ENCODE results near the gene CDC42BPG.

CDC42BPG gene

GRCh38 chr11:64803158-64803845 is 41.2 kb downstream of the CDC42BPG start, which contains the start of gene MAP4K2:
MAP4K2 (minus strand) TSS chr11:64803214; CDS start chr11:64803149, 65 bp downstream.
- peak; percentile 17 for DNase-seq

DNA sequence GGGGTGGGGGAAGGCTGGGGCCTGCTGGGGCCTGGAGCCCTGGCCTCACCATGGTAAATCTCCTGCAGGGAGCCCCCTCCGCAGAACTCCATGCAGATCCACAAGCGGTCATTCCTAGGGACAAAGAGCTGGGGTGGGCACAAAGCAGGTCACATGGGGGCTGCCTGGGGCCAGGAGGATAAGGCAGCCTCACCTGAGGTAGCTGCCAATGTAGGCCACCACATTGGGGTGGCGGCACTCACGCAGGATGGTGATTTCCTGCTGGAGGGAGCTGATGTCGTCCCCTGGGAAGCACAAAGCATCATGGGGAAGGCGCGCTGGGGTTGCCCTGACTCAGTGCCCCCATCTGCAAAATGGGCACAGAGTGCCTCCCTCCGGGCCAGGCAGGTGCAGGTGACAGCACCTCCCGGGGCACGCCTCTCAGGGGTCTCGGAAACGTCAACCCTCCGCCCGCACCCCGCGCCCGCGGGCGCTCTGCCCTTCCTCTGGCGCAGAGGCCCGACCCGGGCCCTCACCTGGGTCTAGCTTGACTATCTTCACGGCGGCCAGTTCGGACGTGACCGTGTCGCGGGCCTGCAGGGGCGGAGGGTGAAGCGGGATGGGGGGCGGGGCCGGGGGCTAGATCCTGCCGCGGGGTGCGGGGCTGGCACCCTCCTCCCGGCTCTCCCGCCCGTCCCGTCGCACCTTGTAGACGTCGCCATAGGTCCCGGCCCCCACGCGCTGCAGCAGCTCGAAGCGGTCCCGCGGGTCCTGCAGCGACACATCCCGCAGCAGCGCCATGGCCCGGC is 41.9 kb downstream of the CDC42BPG start:
- DNase-seq: no peak

GRCh38 chr11:64801561-64802369 is 42.7 kb downstream of the CDC42BPG start:
- DNase-seq: no peak

GRCh38 chr11:64801158-64801464 is 43.3 kb downstream of the CDC42BPG start:
- no peak for DNase-seq

GRCh38 chr11:64800303-64801157 is 43.9 kb downstream of the CDC42BPG start:
- DNase-seq: no peak

DNA sequence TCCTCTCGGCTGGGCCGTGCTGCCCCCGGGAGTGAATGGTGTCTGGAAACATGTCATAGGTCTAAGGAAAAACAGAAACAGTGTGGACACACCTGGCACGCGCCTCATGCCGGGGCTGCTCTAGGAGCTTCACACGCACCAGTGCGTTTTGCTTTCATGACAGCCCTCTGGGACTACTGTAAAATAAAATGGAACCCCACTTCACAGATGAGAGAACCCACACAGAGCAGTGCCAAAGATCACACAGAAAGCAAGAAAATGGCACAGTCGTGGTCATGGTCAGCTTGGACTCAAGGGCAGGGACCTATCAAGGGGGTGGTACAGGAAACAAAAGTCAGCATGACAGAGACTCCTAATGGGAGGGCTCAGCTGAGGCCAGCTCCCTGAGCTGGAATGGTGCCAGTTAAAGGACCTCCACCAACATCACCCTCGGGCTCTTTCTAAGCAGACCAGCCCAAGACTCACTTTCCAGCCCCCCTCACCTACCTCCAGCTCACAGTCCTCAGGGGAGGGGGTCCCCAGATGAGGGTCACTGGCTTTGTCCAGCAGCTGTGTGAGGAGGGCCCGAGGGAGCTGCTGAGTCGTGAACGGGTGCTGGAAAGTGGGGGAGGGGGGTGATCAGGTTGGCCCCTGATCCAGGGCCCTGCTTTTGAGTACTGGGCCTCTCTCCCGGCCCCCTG is 44.7 kb downstream of the CDC42BPG start:
- DNase-seq: no peak

DNA sequence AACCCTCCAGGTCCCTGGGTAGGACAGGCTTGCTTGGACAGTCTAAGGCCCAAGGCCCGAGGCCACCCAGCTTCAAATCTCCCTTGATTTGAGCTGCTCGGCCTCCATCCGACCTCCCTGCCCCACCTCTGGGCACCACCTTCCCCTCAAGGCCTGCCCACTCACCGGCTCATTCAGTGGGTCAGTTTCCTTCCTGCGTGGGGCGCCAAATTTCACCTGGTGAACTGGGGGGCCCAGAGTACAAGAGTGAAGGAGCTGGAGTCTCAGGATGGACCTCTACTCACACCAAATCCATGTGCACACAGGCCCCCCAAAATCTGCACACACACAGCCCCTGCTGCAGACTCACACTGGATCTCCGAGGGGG is 45.2 kb downstream of the CDC42BPG start:
- no peak for DNase-seq

DNA sequence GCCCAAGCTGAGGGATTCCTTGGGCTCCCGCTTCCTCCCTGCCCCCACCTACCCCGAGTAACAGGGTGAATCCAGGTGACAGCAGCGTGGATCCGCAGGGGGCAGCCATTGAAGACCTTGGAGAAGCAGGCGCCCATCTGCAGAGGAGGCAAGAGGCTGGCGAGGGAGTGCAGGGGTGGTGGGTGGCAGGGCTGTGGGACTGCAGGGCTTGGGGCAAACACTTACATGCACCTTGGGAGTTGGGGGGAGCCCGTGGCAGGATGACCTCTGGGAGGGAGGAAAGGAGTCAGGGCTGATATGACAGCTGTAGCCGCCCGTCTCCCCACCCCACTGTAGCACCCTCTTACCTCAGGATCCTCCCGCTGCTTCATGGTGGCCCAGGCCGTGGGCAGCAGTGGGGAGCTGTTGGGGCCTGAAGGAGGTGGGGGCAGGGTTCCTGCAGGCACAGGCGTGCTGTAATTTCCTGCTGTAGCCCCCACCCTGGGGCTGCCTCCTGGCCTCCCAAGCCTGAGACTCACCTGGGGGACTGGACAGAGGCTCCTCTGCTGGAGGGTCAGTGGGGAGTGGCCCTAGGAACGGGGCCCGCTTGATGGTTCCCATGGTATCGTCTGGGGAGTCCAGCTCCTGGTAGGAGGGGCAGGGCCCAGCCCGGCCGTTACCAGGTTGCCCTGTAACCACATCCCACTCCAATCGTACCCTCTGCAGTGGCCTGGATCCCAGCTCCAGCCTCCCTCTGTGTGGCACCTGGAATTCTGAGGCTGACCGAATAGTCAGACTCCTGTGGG is 47.5 kb downstream of the CDC42BPG start:
- DNase-seq: no peak

DNA sequence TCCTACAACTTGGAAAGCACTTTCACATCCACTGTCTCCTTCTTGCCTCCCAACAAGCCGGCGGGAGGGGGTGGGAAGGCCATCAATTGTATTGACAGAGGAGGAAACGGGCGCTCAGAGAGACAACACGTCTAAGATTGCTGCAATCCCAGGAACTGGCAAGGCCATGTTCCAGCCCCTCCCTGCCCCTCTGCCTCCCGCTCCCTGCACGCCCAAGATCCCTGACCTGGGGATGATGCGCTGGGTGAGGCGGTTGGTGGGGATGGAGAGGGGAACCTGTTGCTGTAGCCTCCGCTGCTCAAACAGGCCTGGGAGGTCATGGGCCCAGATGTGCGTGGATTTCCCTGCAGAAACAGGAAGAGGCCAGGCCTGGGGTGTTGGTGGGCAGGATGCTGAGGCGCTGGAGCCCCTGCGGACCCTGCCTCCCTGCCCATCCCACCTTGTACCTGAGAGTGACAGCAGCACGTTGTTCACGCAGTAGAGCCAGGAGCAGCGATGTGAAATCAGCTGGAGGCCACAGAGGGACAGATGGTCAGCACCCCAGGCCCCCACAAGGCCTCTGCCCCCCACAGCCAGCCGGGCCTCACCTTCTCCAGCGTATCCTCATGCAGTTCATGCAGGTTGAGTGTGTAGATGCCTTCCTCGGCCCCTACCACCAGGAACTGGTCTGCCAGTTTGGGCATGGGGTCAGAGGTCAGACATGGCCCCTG is 48.3 kb downstream of the CDC42BPG start:
- DNase-seq: no peak

DNA sequence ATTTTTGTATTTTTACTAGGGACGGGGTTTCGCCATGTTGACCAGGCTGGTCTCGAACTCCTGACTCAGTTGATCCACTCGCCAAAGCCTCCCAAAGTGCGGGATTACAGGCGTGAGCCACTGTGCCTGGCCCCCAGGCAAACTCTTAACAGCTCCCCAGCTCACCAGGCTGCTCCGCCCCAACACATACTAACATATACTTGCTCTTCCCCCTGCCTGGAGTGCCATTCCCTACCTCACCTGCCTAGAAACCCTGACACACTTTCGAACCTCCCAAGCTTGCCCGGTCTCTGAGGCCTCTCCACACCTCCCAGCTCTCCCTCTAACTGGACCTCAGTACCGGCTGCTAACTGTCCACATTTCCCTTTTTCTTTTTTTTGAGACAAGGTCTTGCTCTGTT is 49.9 kb downstream of the CDC42BPG start:
- DNase-seq: no peak

- no peak for DNase-seq
These were observed 50.9 kb downstream of the CDC42BPG start for GRCh38 chr11:64793271-64794160.

DNA sequence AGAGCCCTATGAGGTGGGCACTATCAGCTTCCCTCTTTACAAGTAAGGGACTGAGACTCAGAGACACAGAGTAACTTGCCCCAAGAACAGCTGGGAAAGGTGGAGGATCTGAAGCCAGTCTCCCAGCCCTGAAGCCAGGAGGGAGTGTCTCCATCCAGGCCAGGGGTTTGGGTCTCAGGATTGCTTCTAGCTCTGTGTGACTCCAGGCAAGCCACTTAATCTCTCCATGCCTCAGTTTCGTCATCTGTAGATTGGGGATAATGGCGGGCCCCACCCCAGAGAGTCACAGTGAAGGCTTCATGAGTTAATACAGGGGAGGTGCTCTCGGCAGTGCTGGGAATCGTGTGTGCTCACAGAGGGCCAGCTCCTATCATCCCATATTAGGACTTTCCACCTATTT is 52.0 kb downstream of the CDC42BPG start:
- no peak for DNase-seq

- DNase-seq: no peak
These were observed 52.6 kb downstream of the CDC42BPG start for GRCh38 chr11:64791781-64792291.

DNA sequence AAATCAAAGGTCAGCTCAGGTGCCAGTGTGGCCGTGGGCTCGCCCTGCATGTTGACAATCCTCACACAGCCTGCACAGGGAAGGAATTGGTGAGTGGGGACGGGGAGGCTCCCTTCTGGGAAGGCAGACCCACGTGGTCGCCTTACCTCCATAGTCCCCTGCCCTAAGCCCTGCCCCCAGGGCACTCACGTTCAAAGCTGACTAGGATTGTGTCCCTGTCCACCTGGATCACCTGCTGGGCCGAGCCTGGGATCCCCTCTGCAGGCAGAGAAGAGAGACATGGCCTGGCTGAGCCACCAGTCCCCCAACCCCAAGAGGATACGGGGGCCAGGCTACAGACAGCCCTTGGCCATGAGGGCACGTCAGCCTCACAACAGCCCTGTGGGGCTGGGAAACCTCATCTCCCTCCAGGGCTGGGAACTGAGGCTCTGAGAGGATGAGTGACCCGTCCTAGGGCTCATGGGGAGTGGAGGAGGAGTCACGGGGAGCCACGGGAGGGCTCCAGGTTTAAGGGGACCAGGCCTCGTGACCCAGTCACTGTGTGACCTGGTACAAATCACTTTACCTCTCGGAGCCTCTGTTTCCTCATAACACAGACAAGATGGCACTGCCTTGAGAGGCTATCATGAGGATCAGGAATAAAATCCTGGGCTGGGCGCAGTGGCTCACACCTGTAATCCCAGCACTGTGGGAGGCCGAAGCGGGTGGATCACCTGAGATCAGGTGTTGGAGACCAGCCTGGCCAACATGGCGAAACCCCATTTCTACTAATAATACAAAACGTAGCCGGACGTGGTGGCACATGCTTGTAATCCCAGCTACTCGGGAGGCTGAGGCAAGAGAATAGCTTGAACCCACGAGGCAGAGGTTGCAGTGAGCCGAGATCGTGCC is 54.0 kb downstream of the CDC42BPG start:
- DNase-seq: no peak

DNA sequence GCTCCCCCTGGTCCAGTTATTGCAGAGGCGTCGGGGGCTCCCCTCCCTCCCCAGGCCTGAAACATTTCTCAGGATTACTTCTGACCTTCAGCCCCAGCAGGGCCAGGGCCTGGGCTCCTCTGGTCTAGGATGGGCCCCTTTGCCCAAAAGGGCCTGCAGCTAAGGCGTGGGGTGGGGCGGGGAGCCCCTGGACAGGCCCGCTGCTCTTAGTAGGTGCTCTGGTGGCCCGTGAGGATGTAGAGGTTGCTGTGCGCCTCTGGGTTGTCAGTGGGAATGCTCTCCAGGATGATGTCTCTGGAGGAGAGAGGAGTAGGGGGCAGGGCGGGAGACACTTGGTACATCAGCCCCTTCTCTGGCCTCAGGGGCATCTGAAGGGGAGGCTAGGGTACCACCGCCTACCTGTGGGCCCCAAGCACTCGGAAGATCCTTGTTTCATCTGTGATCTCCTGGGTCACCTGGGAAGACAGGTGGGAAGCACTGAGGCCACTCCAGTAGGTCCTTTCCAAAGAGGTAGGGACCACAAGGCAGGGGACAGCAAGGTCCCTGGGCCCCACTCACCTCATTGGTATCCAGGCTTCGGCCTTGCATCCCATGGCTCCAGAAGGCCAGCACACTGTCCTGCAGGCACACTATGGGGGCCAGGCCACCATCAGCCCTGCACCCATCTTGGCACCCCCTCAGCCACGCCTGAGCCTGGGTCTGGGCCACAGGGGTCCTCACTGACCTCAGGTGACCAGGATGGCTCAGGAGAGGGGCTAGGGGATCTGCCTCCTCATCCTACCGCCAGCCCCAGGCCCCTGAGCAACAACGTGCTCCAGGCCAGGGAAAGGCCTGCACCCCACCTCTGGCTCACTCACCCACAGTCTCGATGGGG is 54.9 kb downstream of the CDC42BPG start:
- no peak for DNase-seq

- no peak for DNase-seq
These were observed 55.9 kb downstream of the CDC42BPG start for GRCh38 chr11:64788321-64789215.

Measured in NCI-H187 treated with DMSO at 0.1 percent for 48 hours (cell line).